Choroid plexus epithelial cell (primary cell): ENCODE data around the gene CNTN5.

Source experiments
- DNase-seq: peaks from one replicate; pipeline ENCODE4 v3.0.0-alpha.2; 2010; ENCODE audit warnings: low read depth
- H3K4me3 ChIP-seq: 2 replicates; pipeline ENCODE4 v1.5.1; 2011; ENCODE audit warnings: low read depth, mild to moderate bottlenecking, control low read depth, low read length, moderate library complexity
- TF ChIP-seq, protein P1 (sequence below): conservative IDR thresholded peaks from 2 replicates; pipeline ENCODE4 v1.5.1; 2011; ENCODE audit warnings: low read depth, mild to moderate bottlenecking, control low read depth, inconsistent platforms, low read length, moderate library complexity

Gene CNTN5

DNA sequence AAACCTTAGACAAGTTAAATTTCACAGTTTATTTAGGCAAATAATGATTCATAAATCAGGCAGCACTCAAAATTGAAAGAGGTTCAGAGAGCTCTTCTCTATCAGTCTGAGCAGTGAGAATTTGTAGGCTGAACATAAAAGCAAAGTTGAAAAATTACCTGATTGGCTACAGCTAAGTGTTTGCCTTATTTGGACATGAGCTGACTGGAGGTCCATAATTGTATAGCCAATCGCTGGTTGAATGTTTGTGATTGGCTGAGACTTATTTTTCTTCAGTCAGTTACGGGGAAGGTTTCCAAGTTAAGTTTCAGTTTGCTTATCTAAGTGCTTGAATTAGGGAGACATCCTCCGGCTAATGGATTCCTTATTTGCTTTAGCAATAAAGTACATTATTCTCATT lies 527.5 kb downstream of the CNTN5 start:
- TF ChIP-seq, protein P1, sequence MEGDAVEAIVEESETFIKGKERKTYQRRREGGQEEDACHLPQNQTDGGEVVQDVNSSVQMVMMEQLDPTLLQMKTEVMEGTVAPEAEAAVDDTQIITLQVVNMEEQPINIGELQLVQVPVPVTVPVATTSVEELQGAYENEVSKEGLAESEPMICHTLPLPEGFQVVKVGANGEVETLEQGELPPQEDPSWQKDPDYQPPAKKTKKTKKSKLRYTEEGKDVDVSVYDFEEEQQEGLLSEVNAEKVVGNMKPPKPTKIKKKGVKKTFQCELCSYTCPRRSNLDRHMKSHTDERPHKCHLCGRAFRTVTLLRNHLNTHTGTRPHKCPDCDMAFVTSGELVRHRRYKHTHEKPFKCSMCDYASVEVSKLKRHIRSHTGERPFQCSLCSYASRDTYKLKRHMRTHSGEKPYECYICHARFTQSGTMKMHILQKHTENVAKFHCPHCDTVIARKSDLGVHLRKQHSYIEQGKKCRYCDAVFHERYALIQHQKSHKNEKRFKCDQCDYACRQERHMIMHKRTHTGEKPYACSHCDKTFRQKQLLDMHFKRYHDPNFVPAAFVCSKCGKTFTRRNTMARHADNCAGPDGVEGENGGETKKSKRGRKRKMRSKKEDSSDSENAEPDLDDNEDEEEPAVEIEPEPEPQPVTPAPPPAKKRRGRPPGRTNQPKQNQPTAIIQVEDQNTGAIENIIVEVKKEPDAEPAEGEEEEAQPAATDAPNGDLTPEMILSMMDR: no peak
- DNase-seq: no peak
- no peak overlapping the region for H3K4me3 ChIP-seq

DNA sequence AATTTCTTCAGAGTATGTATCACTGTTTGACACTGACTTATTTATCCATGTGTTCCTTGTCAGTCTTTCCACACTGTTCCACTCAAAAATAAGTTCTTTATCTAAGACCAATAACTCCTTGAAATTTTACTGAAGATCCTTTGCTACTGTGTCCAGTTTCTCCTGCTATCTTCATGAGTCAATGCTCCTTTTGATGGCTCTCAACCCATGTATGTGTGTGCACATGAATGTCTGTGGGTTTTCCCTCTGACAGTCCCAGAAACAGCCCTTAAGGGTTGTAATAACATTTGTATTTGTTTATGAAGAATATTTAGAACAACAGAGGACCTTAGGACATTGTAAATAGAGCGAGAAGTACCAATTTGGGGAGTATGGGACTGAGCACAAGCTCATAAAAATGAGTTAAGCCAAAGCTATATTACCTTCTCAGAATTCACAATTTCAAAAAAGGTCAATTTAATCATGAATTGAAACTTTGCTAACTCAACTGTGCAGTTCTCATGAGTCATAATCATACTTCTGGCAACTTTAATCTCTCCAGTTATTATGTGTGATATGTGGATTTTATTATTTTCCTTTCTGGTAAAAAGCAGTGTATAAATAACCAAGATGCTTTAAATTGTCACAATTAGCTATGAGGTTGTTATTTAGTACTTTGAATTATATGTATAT lies 533.6 kb downstream of the CNTN5 start:
- no peak overlapping the region for H3K4me3 ChIP-seq
- TF ChIP-seq, protein P1: no peak
- peak; percentile 16 for DNase-seq

DNA sequence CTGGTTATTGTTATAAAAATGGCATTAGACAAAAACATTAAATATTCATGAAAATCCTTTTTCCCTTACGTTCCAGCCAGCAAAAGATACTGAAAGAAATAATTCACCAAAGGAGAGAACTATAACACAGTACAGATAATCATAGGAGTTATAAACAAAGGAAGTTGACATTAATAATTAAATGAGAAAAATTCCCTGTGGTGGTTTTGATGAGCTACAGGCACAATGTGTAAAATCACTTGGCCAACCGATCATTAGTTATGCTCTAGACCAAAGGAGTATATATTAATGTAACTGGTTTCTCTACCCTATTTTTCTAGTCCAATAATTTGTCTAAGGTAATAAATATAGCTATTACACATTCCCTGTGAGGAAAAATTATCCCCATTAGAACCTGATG lies 534.7 kb downstream of the CNTN5 start:
- no peak overlapping the region for H3K4me3 ChIP-seq
- TF ChIP-seq, protein P1: no peak
- no peak for DNase-seq

DNA sequence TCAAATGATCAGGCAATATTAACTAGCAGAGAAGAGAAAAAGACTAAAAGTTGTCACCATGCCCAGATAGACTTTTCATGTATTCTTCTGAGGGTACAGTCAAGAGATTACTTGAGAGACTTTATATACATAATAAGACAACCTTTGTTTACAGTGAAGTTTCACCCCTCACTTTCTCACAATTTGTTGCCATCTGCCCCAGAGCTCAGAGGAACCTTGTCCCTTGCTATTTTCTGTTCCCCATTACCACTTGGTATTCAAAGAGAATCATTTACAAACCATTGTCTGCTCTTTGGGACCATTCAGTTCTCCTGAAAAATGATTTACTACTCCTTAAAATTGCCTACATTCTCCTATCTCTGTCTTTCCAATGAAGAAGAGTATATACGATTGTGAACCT lies 544.6 kb downstream of the CNTN5 start:
- TF ChIP-seq, protein P1: no peak
- no peak for DNase-seq
- no peak overlapping the region for H3K4me3 ChIP-seq

DNA sequence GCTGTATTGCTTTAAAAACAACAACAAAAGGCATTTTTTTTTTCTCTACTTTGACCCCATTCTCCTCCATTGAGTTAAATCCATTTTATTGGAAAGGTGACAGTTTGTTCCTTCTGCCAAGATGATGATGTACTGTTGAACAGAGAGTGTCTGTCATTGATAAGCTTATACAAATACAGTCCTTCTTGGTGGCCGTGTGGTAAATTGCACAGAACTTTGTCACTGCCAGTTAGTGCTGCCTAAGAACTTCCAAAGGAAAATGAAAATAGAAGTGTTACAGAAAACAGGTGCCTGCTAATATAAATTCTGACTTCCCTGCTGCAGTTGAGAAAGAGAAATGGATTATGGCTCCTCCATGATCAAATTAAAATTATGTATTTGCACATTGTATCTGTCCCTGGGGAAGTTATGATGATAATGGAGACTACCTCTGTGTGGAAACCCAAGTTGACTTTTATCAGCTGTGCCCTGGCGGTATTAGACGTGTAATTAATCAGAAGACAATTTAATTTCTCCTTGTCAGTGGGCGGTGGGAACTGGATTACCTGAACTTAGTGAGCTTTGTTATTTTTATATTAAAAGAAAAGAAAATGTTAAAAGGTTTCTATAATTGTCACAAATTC lies 546.7 kb downstream of the CNTN5 start:
- TF ChIP-seq, protein P1: no peak
- no peak overlapping the region for H3K4me3 ChIP-seq
- DNase-seq: no peak

DNA sequence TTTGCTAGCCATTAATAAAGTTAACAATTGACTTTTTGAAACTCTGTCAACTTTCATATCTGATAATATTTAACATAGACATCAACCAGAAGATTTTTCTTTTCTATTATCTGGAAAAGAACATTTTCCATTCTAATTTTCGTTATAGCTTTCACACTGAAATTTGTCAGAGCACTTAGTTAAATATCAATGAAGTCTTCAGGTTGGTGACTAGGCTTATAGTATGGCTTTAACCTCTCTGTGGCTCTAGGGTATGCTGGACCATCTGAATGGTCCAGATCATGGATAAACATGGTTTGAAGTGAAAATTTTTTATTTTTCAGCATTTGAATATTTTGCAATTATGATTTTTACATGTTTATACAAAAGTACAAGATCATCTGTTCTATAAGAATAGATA lies 548.1 kb downstream of the CNTN5 start:
- DNase-seq: no peak
- H3K4me3 ChIP-seq: no peak overlapping the region
- TF ChIP-seq, protein P1: no peak

DNA sequence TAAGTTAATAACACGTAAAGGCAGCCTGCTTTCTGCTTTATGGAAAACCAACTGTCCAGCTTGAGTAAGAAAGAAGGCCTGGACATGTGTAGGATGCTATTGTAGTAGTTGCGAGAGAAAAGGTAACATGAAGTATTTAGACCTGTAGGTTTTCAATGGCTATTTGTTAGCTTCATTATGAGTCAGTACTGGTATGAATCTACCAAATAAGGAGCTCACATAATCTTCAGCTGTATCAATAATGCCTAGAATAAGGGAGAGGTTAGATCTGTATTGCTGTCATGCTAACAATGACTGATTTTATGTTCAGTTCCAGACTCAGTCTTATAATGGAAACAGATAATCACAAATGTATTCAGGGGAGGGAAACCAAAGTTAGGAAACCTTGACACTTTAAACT lies 550.3 kb downstream of the CNTN5 start:
- TF ChIP-seq, protein P1: no peak
- DNase-seq: no peak
- H3K4me3 ChIP-seq: no peak overlapping the region
